Tibial nerve (tissue), 4 donors: ENCODE data around the gene GPR142. TPM values are rescaled to one million over a fixed set of nuclear protein-coding genes. Genes with fewer than 3 reads are reported as not detected.

Experiments
- DNase-seq, 2 donors: peaks; one replicate each; pipeline ENCODE4 v3.0.0-alpha.2; 2019; ENCODE audit warnings: low spot score in 2 of 2
- H3K27ac ChIP-seq, 4 donors: fragments of 200-600 bp; sonication (generic) in 3 of 4; one replicate each; pipeline ENCODE4 v1.5.1; 2017 to 2019; ENCODE audit warnings: mild to moderate bottlenecking in 1 of 4
- H3K27me3 ChIP-seq, 2 donors: fragments of 200-600 bp; sonication (generic) in 1 of 2; one replicate each; pipeline versions ENCODE4 v1.5.1 to v1.6.0; 2017 to 2019
- H3K36me3 ChIP-seq, 3 donors: fragments of 200-600 bp; sonication (generic); one replicate each; pipeline ENCODE4 v1.5.1; 2018 to 2019
- H3K4me1 ChIP-seq, 4 donors: fragments of 200-600 bp; sonication (generic) in 3 of 4; one replicate each; pipeline ENCODE4 v1.5.1; 2017 to 2019
- H3K4me3 ChIP-seq, 4 donors: fragments of 200-600 bp; sonication (generic) in 3 of 4; one replicate each; pipeline ENCODE4 v1.5.1; 2017 to 2019; ENCODE audit warnings: mild to moderate bottlenecking in 1 of 4, moderate library complexity in 1 of 4
- H3K9me3 ChIP-seq, 4 donors: fragments of 200-600 bp; sonication (generic) in 3 of 4; one replicate each; pipeline ENCODE4 v1.5.1; 2017 to 2019
- CTCF ChIP-seq, 5 experiments: fragments of 200-600 bp in 3 of 5; fragments of 450-650 bp in 2 of 5; sonication (generic) in 3 of 5; IDR thresholded peaks; one replicate each; pipeline ENCODE4 v1.5.1; 2016 to 2019; ENCODE audit warnings: antibody characterized with exemption in 5 of 5, mild to moderate bottlenecking in 3 of 5, moderate library complexity in 2 of 5
- EP300 ChIP-seq, 2 donors: sonication (generic); formaldehyde crosslinking; IDR thresholded peaks; one replicate each; pipeline ENCODE4 v1.6.1; 2017; ENCODE audit warnings: antibody characterized with exemption in 2 of 2, mild to moderate bottlenecking in 1 of 2
- POLR2A ChIP-seq, 2 donors: fragments of 450-650 bp; IDR thresholded peaks; one replicate each; pipeline ENCODE4 v1.6.1; 2017; ENCODE audit warnings: antibody characterized with exemption in 2 of 2, mild to moderate bottlenecking in 2 of 2, moderate library complexity in 2 of 2
- WGBS, 2 donors: methylation state at CpG; one replicate each; pipeline ENCODE4 v1.1.5; 2018; 5-methylcytosine and 5-hydroxymethylcytosine counted together
- total RNA-seq, 4 donors: library from RNA; depleted of rRNA; stranded (reverse); fragments of >200 nt; gene quantifications; one replicate each; pipeline ENCODE4 v1.1.0, GENCODE V29; 2016

GPR142 gene
- total RNA-seq, 4 donors from 2014 or later = 0.59 to 2.8 TPM; not detected in 2

DNA sequence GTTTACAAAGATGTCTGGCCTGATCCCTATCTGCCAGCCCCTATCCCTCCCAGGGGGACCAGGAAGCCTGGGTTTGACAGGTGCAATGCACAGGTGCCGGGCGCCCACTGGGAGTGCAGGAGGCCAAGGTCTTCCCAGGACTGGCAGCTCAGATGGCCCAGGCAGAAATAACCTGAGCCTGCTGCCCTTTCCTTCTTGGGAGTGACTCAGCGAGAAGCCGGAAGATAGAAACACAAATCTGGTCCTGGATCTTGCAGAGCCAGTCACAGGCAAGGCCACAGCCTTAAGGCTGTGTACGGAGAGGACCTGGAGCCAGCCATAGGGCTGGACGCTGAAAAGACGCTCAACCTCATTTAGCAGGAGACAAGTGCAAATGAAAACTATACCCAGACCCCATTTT, 27.7 kb downstream of the GPR142 start:
- WGBS, 2 donors = 96 to 98% methylated on average over 7 of the region's 7 CpGs
- H3K27ac ChIP-seq = no peak overlapping the region
- TF ChIP-seq POLR2A (IDR thresholded peaks at IDR 0.05) (no peak), CTCF (IDR thresholded peaks at IDR 0.05) (no peak), EP300 (IDR thresholded peaks at IDR 0.05) (no peak)

DNA sequence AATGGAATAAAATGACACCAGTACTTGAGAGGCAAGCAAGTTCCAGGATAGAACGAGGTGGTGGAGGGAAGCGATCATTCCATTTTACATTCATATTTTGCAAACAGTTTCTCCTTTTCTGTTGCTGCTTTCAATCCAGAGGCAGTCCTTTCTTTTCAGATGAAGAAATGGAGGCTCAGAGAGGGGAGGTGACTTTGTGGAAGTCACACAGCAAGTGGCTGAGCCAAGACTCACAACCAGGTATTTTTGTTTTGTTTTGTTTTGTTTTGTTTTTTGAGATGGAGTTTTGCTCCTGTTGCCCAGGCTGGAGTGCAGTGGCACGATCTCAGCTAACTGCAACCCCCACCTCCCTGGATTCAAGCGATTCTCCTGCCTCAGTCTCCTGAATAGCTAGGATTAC, 29.3 kb downstream of the GPR142 start:
- TF ChIP-seq EP300 (IDR thresholded peaks at IDR 0.05) (no peak), POLR2A (IDR thresholded peaks at IDR 0.05) (no peak), CTCF (IDR thresholded peaks at IDR 0.05) (no peak)
- Histone ChIP-seq H3K9me3 (peaks cover 0 to 4% (median 0%) of the 10 kb centered on the region in 4 donors), H3K27ac (no peak overlapping the region), H3K36me3 (no peaks in the 10 kb centered on the region), H3K4me3 (no peak overlapping the region), H3K4me1 (no peaks in the 10 kb centered on the region), H3K27me3 (no peaks in the 10 kb centered on the region)
- no peak for DNase-seq
- WGBS, 2 donors = 86 to 89% methylated on average over 4 of the region's 4 CpGs

More for the DNA sequence above, 27.7 kb downstream of the GPR142 start:
- H3K36me3 ChIP-seq = no peaks in the 10 kb centered on the region
- H3K4me3 ChIP-seq = no peak overlapping the region
- no peaks in the 10 kb centered on the region for H3K4me1 ChIP-seq
- peaks cover 0 to 4% (median 0%) of the 10 kb centered on the region in 4 donors for H3K9me3 ChIP-seq
- DNase-seq = no peak
- H3K27me3 ChIP-seq = no peaks in the 10 kb centered on the region

- Histone ChIP-seq H3K9me3 (no peaks in the 10 kb centered on the region), H3K36me3 (no peaks in the 10 kb centered on the region), H3K27me3 (no peaks in the 10 kb centered on the region), H3K27ac (no peak overlapping the region), H3K4me3 (no peak overlapping the region), H3K4me1 (no peaks in the 10 kb centered on the region)
- no peak for TF ChIP-seq EP300 (IDR thresholded peaks at IDR 0.05)
- no peak for TF ChIP-seq POLR2A (IDR thresholded peaks at IDR 0.05)
- TF ChIP-seq CTCF (IDR thresholded peaks at IDR 0.05) = no peak
- no peak for DNase-seq
- 82 to 85% methylated on average over 7 of the region's 7 CpGs for WGBS, 2 donors
Observed at GRCh38 chr17:74402048-74402447, 34.7 kb downstream of the GPR142 start.

- no peak for DNase-seq
- H3K4me3 ChIP-seq = no peak overlapping the region
- H3K4me1 ChIP-seq = no peaks in the 10 kb centered on the region
- 57 to 61% methylated on average over 10 to 12 of the region's 12 CpGs for WGBS, 2 donors
- no peak for TF ChIP-seq POLR2A (IDR thresholded peaks at IDR 0.05)
- no peak for TF ChIP-seq EP300 (IDR thresholded peaks at IDR 0.05)
- TF ChIP-seq CTCF (IDR thresholded peaks at IDR 0.05) = no peak
- no peaks in the 10 kb centered on the region for H3K36me3 ChIP-seq
- H3K27me3 ChIP-seq = no peaks in the 10 kb centered on the region
- H3K27ac ChIP-seq = no peak overlapping the region
- no peaks in the 10 kb centered on the region for H3K9me3 ChIP-seq
Observed at GRCh38 chr17:74403512-74404137, 36.3 kb downstream of the GPR142 start.

DNA sequence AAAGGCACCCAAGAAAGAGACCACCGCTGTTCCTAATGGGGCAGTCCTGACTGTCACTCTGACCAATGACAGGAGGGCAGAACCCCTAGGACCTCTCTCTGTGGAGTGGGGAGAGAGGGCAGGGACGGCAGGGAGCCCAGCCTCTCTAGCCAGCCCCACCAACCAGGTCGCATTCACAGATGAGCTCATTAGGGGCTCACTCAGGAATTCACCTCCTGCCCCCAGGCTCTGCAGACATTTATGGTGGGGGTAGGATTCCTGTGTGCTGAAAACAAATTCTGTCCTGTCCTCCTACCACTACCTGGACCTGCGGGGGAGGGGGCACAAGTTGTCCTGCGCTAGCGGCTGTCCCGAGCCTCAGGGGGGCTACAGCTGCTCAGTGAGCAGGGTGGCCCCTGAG, 36.9 kb downstream of the GPR142 start:
- 32 to 41% methylated on average over 4 to 6 of the region's 7 CpGs for WGBS, 2 donors
- H3K36me3 ChIP-seq = no peaks in the 10 kb centered on the region
- TF ChIP-seq POLR2A (IDR thresholded peaks at IDR 0.05) (no peak), EP300 (IDR thresholded peaks at IDR 0.05) (no peak), CTCF (IDR thresholded peaks at IDR 0.05) (no peak)
- DNase-seq = no peak
- H3K9me3 ChIP-seq = no peaks in the 10 kb centered on the region
- H3K4me3 ChIP-seq = no peak overlapping the region
- no peaks in the 10 kb centered on the region for H3K27me3 ChIP-seq
- H3K27ac ChIP-seq = no peak overlapping the region
- no peaks in the 10 kb centered on the region for H3K4me1 ChIP-seq
